Right lung (tissue), 5 donors: ENCODE results near the gene RPP25L. TPM values are rescaled to one million over a fixed set of nuclear protein-coding genes. Genes with fewer than 3 reads are reported as not detected.

Experiments
- DNase-seq, 2 donors: peaks; one replicate each; pipeline ENCODE4 v3.0.0-alpha.2; 2013
- polyA plus RNA-seq, 5 donors: library from polyadenylated mRNA; unstranded; fragments of 120-200 nt; gene quantifications; one replicate each; pipeline versions ENCODE4 v1.2.1 to v1.2.3, GENCODE V29; 2013; ENCODE audit warnings: inconsistent platforms in 1 of 5, low replicate concordance in 1 of 5; ENCODE audit not compliant: insufficient read length in 5 of 5, insufficient read depth in 1 of 5

The RPP25L gene
- polyA plus RNA-seq, 5 donors = 18.4 to 26.2 (median 20.2) TPM

DNA sequence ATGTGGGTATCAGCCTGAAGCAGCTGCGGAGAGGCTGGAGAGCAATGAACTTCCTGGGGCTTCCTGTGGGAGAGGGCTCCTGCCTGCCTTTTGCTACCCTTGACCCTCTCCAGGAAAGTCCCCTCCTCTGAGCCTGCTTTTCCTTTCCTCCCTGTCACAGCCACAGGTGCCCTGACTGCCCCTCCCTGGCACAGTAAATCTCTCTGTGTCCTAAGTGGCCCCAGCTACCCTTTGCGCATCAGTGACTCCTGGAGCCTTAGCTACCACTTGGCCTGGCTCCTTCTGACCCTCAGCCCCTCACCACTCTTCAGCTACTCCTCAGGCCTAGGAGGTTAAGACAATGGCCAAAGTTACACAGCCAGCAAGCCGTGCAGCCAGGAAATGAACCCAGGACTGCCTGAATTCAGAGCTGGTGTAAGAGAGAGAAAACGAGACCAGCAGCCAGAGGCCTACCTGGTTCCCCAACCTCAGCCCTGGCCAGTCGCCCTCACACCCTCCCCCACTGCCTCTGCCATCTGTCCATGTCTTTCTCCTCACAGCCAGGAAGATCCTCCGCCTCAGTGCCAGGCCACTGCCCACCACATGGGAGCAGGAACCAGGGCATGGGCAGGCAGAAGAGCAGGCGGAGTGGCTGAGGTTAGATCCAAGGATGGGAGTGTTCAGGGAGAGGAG lies 41.0 kb downstream of the RPP25L start:
- DNase-seq = no peak

DNA sequence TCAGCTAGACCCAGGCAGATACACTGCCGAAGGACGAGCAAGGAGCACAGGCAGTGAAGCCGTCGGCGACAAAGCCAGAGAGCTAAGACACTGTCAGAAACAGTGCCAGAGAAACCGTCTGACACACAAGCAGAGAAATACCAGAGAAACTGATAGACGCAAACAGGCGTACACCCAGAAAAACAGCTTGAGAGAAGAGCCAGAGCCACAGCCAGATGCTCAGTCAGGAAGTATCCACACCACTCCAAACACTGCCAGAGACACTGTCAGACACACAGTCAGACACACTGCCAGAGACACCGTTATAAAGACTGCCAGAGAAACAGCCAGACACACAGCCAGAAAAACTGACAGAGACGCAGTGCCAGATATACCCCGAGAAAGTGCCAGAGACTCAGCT lies 41.5 kb downstream of the RPP25L start:
- peak in 1 of 2 donors; percentile 68 for DNase-seq

DNA sequence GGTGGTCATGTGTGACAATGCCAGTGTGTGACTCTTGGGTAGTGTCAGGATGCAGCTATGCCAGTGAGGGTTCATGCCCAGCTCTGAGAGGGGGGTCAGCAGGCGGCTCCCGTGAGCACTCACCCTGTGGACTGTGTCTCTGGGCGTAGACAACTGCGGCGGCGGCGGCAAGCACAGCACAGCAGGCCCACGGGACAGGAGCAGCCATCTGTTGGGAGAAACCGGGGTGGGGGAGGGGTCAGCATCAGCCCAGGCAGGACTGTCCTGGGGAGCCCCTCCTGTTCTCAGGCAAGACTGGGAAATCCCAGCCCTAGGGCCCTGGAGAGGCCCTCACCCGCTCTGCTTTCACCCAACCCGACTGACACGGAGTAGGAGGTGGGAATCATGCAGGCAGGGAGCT lies 43.1 kb downstream of the RPP25L start:
- no peak for DNase-seq

DNA sequence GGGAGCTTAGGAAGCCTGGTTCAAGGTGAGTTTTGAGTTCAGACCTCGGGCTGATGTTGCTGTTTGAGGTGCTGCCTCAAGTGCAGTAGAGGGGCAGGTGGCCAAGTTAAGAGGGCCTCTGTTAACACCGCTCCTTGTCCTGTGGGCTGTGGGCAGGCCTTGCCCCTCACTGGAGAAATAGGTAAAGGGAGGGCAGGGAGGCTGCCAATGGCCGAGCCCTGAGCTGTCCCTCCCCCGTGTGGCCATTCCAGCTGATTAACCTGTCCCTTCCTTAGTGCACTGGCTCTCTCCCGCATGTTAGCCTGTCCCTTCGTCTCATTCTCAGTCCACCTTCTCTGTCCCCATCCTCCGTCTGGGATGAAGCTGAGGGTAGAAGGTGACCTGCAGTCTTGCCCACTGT lies 43.8 kb downstream of the RPP25L start:
- no peak for DNase-seq

DNA sequence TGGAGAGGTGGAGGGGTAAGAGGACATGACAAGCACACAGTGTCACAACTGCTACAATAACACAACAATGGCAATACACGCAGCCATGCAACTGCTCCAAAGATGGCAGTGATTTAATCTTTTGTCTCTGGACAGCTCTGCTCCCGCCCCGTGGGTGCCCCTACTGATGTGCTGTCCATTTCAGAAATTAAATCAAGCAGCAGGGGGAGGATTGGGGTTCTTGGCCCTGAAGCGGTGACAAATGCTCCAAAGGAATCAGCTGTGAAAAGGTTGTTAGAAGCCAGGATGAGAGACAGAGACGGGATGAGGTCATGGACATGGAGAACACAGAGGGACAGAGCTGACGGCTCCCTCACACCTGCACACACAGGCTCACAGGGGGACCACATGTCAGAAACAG lies 44.9 kb downstream of the RPP25L start:
- no peak for DNase-seq

DNA sequence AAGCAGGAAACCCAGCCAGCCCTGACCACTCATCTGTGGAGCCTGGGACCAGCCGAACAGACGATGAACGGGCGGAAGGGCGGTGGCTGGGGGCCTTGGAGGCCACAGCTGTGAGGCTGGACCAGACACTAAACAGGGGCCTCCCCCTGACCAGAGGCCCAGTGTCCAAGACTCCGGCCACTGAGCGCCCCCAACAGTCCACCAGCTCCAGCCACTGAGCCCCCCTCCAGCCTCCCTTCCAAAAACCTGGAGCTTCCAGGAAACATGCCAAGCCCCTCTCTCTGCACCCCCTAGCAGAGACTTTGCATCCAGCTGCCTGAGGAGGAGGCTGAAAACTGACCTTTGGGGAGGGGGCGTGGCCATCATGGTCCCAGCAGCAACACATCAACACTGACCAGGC lies 45.6 kb downstream of the RPP25L start:
- no peak for DNase-seq

DNA sequence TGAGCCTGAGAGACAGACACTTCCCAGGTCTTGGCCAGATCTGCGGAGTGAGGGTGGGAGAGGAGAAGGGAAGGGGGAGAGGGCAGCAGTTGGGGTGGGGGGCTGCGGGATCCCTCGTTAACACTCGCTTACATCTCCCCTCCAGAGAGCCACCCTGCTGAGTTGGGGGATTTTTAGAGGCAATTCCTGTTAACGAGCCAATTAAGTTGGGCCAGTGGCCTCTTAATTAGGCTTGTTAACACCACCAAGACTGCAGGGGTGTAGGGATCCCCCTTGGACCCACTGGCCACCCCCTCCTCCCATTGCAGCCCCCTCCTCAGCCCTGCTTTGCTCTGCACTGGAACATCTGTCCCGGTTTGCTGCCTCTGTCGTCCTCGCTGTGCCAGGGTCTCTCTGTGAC lies 46.0 kb downstream of the RPP25L start:
- no peak for DNase-seq

DNA sequence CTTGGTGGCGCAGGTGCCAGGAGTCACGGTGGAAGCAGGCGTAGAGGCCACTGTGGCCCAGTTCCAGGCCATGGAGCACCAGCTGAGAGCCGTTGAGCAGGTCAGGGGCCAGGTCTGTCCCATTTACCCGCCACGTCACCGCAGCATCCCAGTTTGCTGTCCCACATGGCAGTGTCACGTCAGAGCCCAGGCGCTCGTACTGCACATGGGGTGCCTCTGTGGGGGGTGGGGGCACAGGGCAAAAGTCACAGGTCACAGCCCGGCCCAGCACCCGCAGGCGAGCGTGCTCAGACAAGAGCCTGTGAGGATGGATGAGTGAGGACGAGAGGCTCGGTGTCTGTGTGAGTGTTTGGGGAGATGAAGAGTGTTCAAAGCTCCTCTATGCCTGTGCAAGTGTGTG lies 47.3 kb downstream of the RPP25L start:
- no peak for DNase-seq

DNA sequence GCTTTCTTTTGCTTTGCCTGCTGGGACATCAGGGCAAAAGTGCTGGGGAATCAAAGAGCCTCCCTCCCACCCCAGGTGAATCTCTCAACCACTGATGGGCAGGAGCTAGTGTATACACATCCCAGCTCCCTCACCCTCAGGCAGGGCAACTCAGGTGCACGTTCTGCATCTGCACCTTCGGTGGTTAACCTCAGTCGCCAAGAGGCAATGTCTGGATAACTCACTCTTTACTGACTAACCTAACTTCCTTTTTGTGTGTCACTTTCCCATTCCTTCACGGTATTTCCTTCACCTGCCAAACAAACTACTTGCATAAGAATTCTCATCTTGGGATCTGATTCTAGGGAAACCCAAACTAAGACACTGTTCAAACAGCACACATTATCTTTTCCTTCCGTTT lies 48.6 kb downstream of the RPP25L start:
- no peak for DNase-seq

DNA sequence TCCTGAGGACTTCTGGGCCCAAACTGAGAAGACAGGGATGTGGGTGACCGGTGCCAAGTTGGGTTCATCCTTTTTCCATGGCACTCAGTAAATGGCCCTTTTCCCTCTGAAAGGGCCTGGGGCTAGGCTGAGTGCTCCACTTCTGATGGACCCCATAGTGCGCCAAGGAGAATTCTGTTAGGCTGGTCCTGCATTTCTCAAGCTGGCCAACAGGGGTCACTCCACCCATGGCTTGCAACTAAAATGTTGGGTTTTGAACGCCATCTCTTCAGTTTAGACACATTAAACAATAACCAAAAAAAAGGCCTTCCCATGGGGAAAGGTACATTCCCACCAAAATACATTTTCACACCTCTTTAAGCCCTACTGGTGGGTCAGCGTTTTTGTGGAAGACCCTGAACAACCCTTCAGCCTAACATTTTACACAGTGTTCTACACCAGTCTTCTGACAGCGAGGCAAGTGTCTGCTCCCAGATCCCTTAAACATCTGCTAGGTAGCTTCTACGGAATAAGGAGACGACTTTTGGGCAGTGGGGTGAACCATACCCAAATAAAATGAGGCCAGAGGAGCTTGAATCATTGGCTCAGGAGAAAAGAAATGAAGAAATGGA lies 49.7 kb downstream of the RPP25L start:
- DNase-seq = no peak

DNA sequence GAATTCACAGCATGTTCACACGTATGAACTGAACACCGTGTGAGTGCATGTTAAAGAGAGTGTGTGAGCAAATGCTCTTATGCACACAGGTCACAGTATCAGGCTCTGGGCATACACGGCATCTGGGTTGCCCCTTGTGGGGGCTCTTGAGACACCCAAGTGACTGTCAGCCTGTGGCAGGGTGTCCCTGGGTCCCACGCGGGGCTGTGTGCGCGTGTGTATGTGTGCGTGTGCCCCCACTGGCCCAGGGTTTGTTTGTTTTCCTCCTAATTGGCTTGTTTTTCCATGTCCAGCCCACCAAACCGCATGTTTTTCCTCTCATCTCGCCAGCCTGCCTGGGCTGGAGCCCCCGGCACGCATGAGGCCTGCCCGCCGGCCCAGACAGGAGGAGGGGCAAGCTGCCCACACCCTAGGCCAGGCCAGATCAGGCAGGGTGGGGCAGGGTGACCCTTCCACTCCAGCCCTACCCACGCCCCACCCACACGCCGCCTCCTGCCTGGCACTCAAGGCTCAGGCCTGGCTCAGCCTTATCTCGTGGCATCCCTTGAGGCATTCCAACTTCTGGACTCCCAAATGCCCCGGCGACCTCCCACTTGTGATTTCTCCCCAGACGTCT lies 51.2 kb downstream of the RPP25L start:
- no peak for DNase-seq

Other genes starting within 250 kb of the RPP25L start
- 1 to 10 TPM; 2.4 to 4.6 (median 3.8) TPM for gene MYORG, start 235.2 kb downstream of the RPP25L start, polyA plus RNA-seq
- 10 to 100 TPM; 11.6 to 15.5 (median 14.7) TPM for gene FAM219A, start 153.5 kb downstream of the RPP25L start, polyA plus RNA-seq
- 10 to 100 TPM in 1 of 5 donors, 1 to 10 TPM in 4; 1.4 to 10.9 (median 7.4) TPM for gene DNAI1, start 153.3 kb downstream of the RPP25L start, polyA plus RNA-seq
- gene ENHO, start 89.1 kb downstream of the RPP25L start, polyA plus RNA-seq = 1 to 10 TPM in 3 of 5 donors, under 1 TPM in 2; 0.98 to 2.7 (median 1.1) TPM
- gene CNTFR, start 22.4 kb downstream of the RPP25L start, polyA plus RNA-seq = 10 to 100 TPM; 24.2 to 42.1 (median 32.7) TPM
- gene DCTN3, start 8.4 kb upstream of the RPP25L start, polyA plus RNA-seq = 100 to 1,000 TPM in 1 of 5 donors, 10 to 100 TPM in 4; 86.1 to 101 (median 96.5) TPM
- gene ARID3C, start 17.0 kb upstream of the RPP25L start, polyA plus RNA-seq = under 1 TPM in 3 of 5 donors, not detected in 2; 0.13 to 0.27 (median 0.17) TPM
- gene SIGMAR1, start 25.7 kb upstream of the RPP25L start, polyA plus RNA-seq = 10 to 100 TPM; 35.9 to 56.3 (median 36.8) TPM
- 10 to 100 TPM; 61.6 to 87.8 (median 75.1) TPM for gene GALT, start 34.6 kb upstream of the RPP25L start, polyA plus RNA-seq
- 100 to 1,000 TPM in 3 of 5 donors, 10 to 100 TPM in 2; 86.7 to 124 (median 108) TPM for gene IL11RA, start 40.1 kb upstream of the RPP25L start, polyA plus RNA-seq
- gene CCL27, start 50.6 kb upstream of the RPP25L start, polyA plus RNA-seq = 1 to 10 TPM in 1 of 5 donors, under 1 TPM in 3, not detected in 1; 0.57 to 1.1 (median 0.87) TPM
- gene CCL19, start 79.2 kb upstream of the RPP25L start, polyA plus RNA-seq = under 1 TPM in 3 of 5 donors, not detected in 2; 0.51 to 0.74 (median 0.67) TPM
- 100 to 1,000 TPM; 106 to 169 (median 142) TPM for gene CCL21, start 98.0 kb upstream of the RPP25L start, polyA plus RNA-seq